OCI-M2 (cell line): ENCODE results near the gene GSG1L.
"Not testable (repeated sequence)": the region's sequence is repeated elsewhere in the genome, so short reads cannot be mapped to it uniquely, and the experiment has no call there.

Source experiments
- DNase-seq: peaks from one replicate; lab custom pipeline; 2025; ENCODE audit not compliant: unreplicated experiment; lab: John Stamatoyannopoulos, UW

Gene GSG1L

DNA sequence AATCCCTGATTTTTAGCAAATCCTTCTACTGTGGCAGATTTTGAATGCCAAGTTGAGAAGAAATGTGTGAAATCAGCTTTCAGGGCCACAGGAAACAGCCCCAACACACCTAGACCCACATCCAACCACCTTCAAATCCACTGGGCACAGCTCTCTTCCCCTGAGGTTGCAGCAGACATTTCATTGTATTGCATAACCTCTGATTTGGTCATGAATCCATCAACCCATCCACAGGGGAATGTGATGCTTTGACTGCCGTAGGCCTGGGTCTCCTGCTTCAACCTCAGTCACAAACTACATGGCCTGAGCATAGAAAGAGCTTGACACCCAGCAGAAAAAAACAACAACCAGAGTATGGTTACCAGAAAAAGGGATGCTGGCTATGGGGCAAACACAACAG, 145.6 kb downstream of the GSG1L start:
- DNase-seq, result no peak

- DNase-seq, result no peak
These were observed 152.0 kb downstream of the GSG1L start for GRCh38 chr16:27911486-27911885.

GRCh38 chr16:27907457-27907972, 156.0 kb downstream of the GSG1L start:
- DNase-seq, result no peak

DNA sequence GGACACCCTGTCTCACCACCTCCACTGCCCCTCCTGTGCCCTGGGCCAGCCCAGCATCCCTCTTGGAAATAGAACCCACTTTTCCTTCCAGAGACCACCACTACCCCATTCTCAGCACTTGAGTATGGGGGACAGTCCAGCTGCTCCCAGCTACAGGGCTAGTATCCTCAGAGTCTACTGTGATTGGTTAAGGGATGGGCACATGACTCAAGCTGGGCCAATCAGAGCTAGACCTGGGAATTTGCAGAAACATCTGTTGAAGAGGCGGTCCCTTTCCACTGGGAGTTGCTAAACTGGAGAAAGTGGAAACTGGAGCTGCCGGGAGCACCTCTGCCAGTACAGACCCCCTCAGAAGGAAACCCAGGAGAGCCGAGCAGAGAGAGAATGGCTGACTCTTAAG, 156.6 kb downstream of the GSG1L start:
- no peak for DNase-seq

- no peak for DNase-seq
These were observed 160.4 kb downstream of the GSG1L start for GRCh38 chr16:27903046-27903655.

DNA sequence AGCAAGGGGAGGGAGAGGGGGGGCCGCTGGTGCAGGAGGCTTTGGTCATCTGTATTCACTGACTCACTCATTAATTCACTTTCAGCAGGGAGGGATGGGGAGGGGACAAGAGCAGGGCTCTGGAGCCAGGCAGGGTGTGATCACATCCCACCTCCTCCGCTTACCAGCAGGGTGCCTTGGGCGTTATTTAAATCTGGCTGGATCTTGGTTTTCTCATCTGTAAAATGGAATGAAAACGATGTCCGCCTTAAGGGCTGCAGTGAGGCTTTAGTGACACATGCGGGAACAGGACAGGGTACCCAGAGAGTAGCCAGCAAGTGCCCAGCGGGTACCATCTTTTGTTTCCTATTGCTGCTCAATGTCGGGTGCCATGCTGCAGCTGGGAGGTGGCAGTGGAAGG, 161.0 kb downstream of the GSG1L start:
- DNase-seq, result no peak

- no peak for DNase-seq
These were observed 161.6 kb downstream of the GSG1L start for GRCh38 chr16:27901956-27902355.

GRCh38 chr16:27899736-27900135, 163.8 kb downstream of the GSG1L start:
- DNase-seq, result no peak

DNA sequence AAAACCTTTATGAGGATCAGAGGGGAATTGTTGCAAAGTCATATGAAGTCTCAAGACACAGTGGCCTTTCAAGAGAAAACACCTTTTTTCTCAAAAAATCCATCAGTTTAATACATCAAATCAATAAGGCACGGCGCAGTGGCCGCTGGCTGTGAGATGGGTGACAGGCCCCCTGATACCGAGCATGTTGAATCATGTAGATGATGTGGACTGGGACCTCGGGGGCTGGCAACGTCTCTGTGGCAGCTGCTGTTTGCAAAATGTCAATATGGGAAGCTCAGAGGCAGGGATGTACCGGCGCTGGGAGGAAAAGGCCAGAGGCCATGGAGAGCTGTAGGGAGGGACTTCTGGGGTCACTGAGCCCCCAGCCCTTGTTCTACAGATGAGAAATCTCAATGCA, 169.1 kb downstream of the GSG1L start:
- DNase-seq, result no peak

DNA sequence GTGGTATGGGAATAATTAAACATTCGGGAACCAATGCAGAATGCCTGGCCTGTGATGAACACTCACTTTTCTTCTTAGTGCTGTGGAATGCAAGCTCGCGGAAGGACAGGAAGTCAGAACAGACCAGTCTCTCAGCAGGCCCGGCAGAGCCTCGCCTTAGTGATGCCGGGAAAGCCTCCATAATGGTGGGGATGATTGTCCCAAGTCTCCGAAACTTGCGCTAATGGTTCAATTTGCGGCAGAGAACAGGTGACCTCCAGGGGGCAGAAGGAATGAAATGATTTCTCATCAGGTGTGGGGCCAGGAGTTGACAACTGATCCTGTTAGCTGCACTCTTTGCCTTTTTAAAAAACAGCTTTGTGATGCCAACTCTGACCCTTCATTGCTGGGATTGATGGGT, 170.6 kb downstream of the GSG1L start:
- no peak for DNase-seq

DNA sequence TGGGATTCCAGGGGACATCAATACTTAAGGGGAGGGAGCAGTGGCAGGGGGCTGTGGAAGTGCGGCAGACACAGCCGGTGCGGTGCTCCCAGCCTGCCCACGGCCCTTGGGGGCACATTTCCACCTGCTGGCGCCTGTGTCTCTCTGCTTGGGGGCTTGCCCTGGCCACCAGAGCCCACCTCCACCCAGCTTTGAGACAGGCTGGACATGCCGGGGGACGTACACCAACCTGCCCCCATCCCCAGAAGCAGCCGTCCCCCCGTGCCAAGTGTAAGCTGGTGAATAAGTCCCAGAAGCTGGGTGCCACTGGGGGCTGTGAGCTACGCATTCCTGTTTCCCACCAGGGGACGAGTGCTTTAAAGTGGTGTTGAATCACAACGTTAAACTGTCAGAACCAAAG, 172.6 kb downstream of the GSG1L start:
- DNase-seq, result no peak

DNA sequence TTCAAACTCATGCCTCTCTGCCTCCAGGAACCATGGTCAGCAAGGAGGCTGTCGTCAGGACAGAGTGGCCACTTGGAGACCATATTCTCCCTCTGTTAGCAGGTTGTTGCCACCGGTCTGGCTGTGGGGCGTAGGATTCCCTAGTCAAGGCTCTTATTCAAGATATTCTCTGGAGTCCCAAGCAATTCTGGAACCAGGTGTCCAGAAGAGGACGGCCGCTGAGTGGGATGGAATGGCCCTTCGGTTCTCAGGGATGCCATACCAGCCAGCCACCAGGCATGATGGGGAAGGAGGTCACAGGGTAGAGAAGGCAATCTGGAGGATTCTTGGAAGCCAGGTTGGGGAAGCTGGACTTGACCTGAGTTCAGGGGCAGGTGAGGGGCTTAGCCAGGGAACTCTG, 173.5 kb downstream of the GSG1L start:
- no peak for DNase-seq

DNA sequence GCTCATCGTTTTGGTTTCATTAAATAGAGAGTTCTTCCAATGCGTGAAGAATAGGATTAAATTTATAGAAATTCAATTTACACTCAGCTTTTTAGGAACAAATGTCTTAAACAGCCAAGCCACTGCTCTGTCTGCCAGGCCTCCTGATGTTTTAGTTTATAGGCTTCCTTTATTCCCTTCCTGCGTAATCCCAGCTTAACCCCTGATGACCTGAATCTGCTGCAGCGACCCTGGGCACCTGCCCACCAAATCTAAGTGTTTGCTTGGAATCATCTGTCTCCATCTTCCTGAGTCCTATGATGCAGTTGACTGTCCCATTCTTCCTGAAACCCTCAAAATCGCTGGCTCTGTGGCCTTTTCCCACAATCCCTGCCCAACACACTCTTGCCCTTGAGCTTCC, 179.9 kb downstream of the GSG1L start:
- DNase-seq, result no peak

DNA sequence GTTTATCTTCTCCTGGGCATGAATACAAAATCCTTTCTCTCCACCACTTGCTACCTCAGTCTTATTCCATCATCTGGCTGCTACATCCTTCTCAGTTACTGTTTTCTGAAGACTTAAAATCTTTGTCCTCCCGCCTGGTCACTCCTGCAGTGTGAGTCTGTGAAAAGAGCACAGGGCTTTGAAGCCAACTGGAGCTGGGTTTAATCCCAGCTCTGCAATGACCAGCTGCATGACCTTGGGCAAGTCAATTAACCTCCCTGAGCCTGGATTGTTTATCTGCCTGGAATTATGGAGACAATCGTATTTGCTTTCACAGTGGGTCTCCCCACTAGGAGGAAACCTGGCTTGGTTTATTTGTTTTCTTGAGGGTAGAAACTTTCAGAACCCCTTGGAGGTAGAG, 183.2 kb downstream of the GSG1L start:
- no peak for DNase-seq

DNA sequence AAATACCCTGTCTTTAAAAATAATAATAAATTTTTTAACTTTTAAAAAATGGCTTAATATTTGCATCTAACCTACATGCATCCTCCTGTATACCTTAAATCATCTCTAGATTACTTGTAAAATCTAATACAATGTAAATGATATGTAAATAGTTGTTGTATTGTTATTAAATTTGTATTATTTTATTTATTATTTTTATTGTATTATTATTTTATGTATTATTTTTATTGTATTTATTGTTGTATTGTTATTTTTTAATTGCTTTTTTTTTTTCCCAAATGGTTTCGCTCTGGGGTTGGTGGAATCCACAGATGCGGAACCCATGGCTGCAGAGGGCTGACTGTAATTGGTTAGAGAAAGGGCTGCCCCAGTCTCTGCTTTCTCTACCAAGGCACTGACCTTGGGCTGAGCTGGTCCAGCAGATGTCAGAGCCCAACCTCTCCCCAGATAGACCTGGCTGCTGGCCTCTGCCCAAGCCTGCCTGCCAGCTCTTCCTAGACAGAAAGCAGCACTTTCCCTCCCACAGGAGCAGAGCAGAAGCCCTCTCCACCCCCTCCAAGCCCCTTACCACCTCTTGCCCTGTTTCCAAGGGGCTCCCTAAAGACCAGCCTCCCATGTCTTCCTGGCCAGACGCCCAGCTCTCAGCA, 183.8 kb downstream of the GSG1L start:
- no peak for DNase-seq

DNA sequence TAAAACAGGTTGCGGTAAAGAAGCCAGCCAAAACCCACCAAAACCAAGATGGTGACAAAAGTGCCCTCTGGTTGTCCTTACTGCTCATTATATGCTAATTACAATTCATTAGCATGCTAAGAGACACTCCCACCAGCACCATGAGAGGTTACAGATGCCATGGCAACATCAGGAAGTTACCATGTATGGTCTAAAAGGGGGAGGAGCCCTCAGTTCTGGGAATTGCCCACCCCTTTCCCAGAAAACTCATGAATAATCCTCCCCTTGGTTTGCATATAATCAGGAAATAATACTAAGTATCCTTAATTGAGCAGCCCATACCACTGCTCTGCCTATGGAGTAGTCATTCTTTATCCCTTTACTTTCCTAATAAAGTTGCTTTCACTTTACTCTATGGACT, 190.9 kb downstream of the GSG1L start:
- not testable (repeated sequence) for DNase-seq

- DNase-seq, result no peak
These were observed 193.3 kb downstream of the GSG1L start for GRCh38 chr16:27870116-27870798.

DNA sequence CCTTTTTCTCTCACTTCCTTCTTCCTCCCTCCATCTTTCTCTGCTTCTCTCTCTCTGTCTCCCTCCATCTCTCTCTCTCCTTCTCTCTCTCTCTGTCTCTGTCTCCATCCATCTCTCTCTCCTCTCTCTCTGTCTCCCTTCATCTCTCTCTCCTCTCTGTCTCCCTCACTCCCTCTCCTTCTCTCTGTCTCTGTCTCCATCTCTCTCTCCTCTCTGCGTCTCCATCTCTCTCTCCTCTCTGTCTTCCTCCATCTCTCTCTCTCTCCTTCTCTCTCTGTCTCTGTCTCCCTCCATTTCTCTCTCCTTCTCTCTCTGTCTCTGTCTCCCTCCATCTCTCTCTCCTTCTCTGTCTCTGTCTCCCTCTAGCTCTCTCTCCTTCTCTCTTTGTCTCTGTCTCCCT, 194.1 kb downstream of the GSG1L start:
- no peak for DNase-seq

DNA sequence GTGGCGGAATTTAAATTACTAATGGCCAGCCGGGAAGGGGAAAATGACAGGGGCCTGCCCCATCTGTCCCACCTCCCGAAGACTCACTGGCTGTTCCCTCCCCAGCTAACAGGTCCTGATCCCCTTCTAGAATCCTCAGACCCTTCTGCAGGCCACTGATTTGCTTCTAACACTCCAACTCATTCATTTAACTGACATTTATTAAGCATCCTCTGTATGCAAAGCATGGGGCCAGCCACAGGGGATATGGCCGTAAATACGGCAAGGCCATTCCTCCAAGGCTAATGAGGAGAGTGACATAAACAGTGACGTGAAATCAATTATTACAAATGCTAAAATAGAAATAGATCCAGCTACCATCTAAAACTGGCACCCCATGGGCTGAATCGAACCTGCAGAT, 195.3 kb downstream of the GSG1L start:
- no peak for DNase-seq

DNA sequence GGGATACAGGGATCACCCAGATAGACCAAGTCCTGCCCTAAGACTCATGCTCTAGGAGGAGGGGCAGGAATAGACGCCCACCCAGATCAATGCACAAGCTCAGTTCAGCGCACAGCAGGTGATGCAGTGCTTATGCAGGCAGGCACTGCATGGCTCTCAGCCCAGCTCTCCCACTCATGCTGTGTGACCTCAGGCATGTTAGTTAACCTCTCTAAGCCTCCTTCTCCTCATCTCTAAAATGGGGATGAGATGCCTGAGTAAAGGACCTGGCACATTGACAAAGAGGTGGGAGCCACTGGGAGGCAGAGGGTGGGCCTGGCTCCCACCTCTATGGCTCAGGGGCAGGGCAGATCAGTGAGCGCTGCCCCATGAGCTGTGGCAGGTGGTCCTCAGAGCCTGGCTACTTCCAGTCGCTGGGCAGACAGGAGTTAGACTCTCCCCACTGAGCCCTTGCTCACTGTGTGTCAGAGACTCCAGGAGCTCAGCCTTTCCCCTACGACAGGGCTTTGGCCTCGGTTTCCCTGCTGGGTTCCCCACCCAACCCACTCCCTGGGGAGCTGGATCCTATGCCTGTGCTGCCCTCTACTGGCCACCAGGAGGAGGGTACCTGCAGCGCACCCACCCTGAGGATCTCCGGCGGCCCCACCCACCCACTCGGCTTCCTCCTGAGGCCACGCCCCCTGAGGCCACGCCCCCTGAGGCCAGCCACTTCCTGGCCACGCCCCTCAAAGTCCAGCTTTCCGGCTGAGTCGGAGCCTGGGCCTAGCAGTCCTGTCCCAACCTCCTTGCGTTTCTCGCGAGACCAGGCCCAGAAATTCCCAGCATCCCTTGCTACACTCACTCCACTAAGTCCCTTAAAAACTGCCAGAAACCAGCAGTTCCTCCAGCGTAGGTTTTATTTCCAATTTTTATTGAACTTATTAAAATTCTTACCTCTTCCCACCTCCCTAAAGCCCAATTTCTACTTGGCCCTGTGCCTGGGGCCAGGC, 196.1 kb downstream of the GSG1L start:
- DNase-seq, result no peak

DNA sequence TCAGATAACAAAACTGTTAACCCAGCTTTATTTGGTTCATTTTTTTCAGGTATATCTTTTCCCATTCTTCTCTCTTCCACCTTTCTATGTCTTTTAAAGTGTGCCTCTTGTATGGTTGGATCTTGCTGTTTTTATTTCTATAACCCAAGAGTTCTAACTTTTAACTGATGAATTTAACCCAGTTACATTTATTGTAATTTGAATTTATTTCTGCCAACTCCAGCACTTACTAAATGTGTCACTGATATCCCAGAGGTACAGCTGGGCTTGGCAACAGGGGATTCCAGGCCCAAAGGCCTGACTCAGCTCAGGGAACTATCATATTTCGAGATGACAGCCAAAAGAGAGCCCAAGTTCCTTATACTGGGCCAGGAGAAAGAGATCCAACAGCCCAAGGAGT, 200.1 kb downstream of the GSG1L start:
- no peak for DNase-seq
